IMR-90 (cell line): ENCODE results near the gene PNPLA2. TPM values are rescaled to one million over a fixed set of nuclear protein-coding genes. Genes with fewer than 3 reads are reported as not detected.

Experiments used
- ATAC-seq: fragments of 200-7000 bp; cut with Tn5 transposase; 2 replicates; pipeline ENCODE4 v1.9.1; 2020; ENCODE audit warnings: low read depth, mild to moderate bottlenecking, moderate library complexity
- BruUV-seq: library from RNA; stranded (reverse); fragments of 400-500 nt; replicated peaks from 2 replicates; lab custom pipeline; 2021; lab: Mats Ljungman, UMichigan
- CTCF ChIA-PET: fragments of 300-600 bp; formaldehyde crosslinking; extraction: SDS; loops from one replicate; lab custom pipeline; 2021; ENCODE audit warnings: antibody characterized with exemption; lab: Yijun Ruan, JAX
- POLR2A ChIA-PET: fragments of 300-600 bp; sonication (Branson Sonifier 250); formaldehyde crosslinking; loops from one replicate; lab custom pipeline; 2022; ENCODE audit warnings: antibody characterized with exemption; ENCODE audit not compliant: unreplicated experiment; lab: Charles Lee
- DNase-seq: peaks from one replicate; pipeline ENCODE4 v3.0.0; 2013
- H2AFZ ChIP-seq: replicated peaks from 2 replicates; pipeline ENCODE3; 2013; ENCODE audit warnings: low read length, mild to moderate bottlenecking; ENCODE audit not compliant: poor library complexity
- H2AK5ac ChIP-seq: 2 replicates; pipeline ENCODE4 v1.6.1; 2013; ENCODE audit warnings: low read depth, low read length, inconsistent platforms
- H2AK9ac ChIP-seq: replicated peaks from 2 replicates; pipeline ENCODE3; 2013; ENCODE audit warnings: mild to moderate bottlenecking, low read depth, low read length, moderate library complexity; ENCODE audit not compliant: poor library complexity
- H2BK120ac ChIP-seq: 2 replicates; pipeline ENCODE4 v1.6.1; 2013; ENCODE audit warnings: low read depth, low read length, inconsistent platforms
- H2BK15ac ChIP-seq: 3 replicates; pipeline ENCODE4 v1.6.1; 2013; ENCODE audit warnings: low read depth, low read length, inconsistent platforms
- H2BK20ac ChIP-seq: 2 replicates; pipeline ENCODE4 v1.6.1; 2013; ENCODE audit warnings: low read depth, mild to moderate bottlenecking, inconsistent platforms, low read length, moderate library complexity
- H2BK5ac ChIP-seq: 2 replicates; pipeline ENCODE4 v1.6.1; 2013; ENCODE audit warnings: mild to moderate bottlenecking, low read depth, low read length, inconsistent platforms; ENCODE audit not compliant: poor library complexity, severe bottlenecking
- H3K14ac ChIP-seq: replicated peaks from 2 replicates; pipeline ENCODE4 v1.6.1; 2013; ENCODE audit warnings: low read depth, low read length, inconsistent platforms
- H3K18ac ChIP-seq: 2 replicates; pipeline ENCODE4 v1.6.1; 2013; ENCODE audit warnings: low read depth, low read length, control low read depth
- H3K23ac ChIP-seq: 2 replicates; pipeline ENCODE4 v1.6.1; 2013; ENCODE audit warnings: low read depth, low read length, inconsistent platforms
- H3K27ac ChIP-seq: 2 replicates; pipeline ENCODE4 v1.5.1; 2013; ENCODE audit warnings: mild to moderate bottlenecking, control low read depth, low read length; ENCODE audit not compliant: insufficient read depth
- H3K27me3 ChIP-seq: 2 replicates; pipeline ENCODE4 v1.6.1; 2013; ENCODE audit warnings: low read length; ENCODE audit not compliant: control insufficient read depth, insufficient read depth
- H3K36me3 ChIP-seq: 2 replicates; pipeline ENCODE4 v1.6.1; 2013; ENCODE audit warnings: low read length, mixed read lengths; ENCODE audit not compliant: control insufficient read depth, insufficient read depth
- H3K4ac ChIP-seq: 2 replicates; pipeline ENCODE4 v1.6.1; 2013; ENCODE audit warnings: low read depth, low read length, inconsistent platforms
- H3K4me1 ChIP-seq: 2 replicates; pipeline ENCODE4 v1.6.1; 2013; ENCODE audit warnings: low read length, mixed read lengths; ENCODE audit not compliant: control insufficient read depth, insufficient read depth
- H3K4me2 ChIP-seq: 2 replicates; pipeline ENCODE4 v1.6.1; 2013; ENCODE audit warnings: low read depth, mild to moderate bottlenecking, control low read depth, low read length, moderate library complexity
- H3K4me3 ChIP-seq: 2 replicates; pipeline ENCODE4 v1.5.1; 2013; ENCODE audit warnings: low read depth, mild to moderate bottlenecking, control low read depth, low read length, moderate library complexity; ENCODE audit not compliant: insufficient read depth
- H3K56ac ChIP-seq: 2 replicates; pipeline ENCODE4 v1.6.1; 2013; ENCODE audit warnings: low read length, inconsistent platforms; ENCODE audit not compliant: insufficient read depth; ENCODE audit errors: extremely low read depth
- H3K79me1 ChIP-seq, 2 experiments: 2 replicates each; pipeline ENCODE4 v1.6.1; 2013; ENCODE audit warnings: low read length in 2 of 2, inconsistent platforms in 1 of 2, low read depth in 1 of 2
- H3K9ac ChIP-seq: 2 replicates; pipeline ENCODE4 v1.6.1; 2013; ENCODE audit warnings: low read depth, low read length, control low read depth
- H3K9me1 ChIP-seq: 2 replicates; pipeline ENCODE4 v1.6.1; 2013; ENCODE audit warnings: low read length, inconsistent platforms; ENCODE audit not compliant: insufficient read depth
- H3K9me3 ChIP-seq: 2 replicates; pipeline ENCODE4 v1.6.1; 2013; ENCODE audit warnings: low read length; ENCODE audit not compliant: control insufficient read depth, insufficient read depth
- H4K20me1 ChIP-seq: 2 replicates; pipeline ENCODE4 v1.6.1; 2013; ENCODE audit warnings: low read length, inconsistent platforms; ENCODE audit not compliant: insufficient read depth
- H4K5ac ChIP-seq: 2 replicates; pipeline ENCODE4 v1.6.1; 2013; ENCODE audit warnings: mild to moderate bottlenecking, low read depth, low read length, control low read depth
- H4K8ac ChIP-seq, 2 experiments: 2 replicates each; pipeline ENCODE4 v1.6.1; 2013; ENCODE audit warnings: low read depth in 2 of 2, low read length in 2 of 2, control low read depth in 1 of 2, inconsistent platforms in 1 of 2
- H4K91ac ChIP-seq: 2 replicates; pipeline ENCODE4 v1.6.1; 2013; ENCODE audit warnings: low read depth, low read length, inconsistent platforms; ENCODE audit not compliant: insufficient read depth
- BHLHE40 ChIP-seq: fragments of 150-350 bp; IDR thresholded peaks from 2 replicates; pipeline ENCODE4 v1.6.1; 2016; ENCODE audit warnings: mild to moderate bottlenecking, low read depth, low read length
- CEBPB ChIP-seq: IDR thresholded peaks from 2 replicates; pipeline ENCODE4 v1.6.1; 2012; ENCODE audit warnings: low read depth, low read length, improper control_type of control experiment
- CHD1 ChIP-seq: IDR thresholded peaks from 2 replicates; pipeline ENCODE4 v1.6.1; 2012; ENCODE audit warnings: low read depth, low read length, improper control_type of control experiment
- FOS ChIP-seq: fragments of 150-350 bp; IDR thresholded peaks from 2 replicates; pipeline ENCODE4 v1.6.1; 2016; ENCODE audit warnings: low read depth, low read length
- MAFK ChIP-seq: IDR thresholded peaks from 2 replicates; pipeline ENCODE4 v1.6.1; 2012; ENCODE audit warnings: low read depth, low read length, improper control_type of control experiment
- MAZ ChIP-seq: IDR thresholded peaks from 2 replicates; pipeline ENCODE4 v1.6.1; 2012; ENCODE audit warnings: low read depth, mild to moderate bottlenecking, low read length, improper control_type of control experiment, moderate library complexity, borderline replicate concordance
- MXI1 ChIP-seq: IDR thresholded peaks from 2 replicates; pipeline ENCODE4 v1.6.1; 2012; ENCODE audit warnings: low read depth, mild to moderate bottlenecking, low read length, moderate library complexity, borderline replicate concordance
- NFE2L2 ChIP-seq: fragments of 150-350 bp; IDR thresholded peaks from 2 replicates; pipeline ENCODE4 v1.6.1; 2016; ENCODE audit warnings: low read depth, mild to moderate bottlenecking, low read length
- POLR2A ChIP-seq: IDR thresholded peaks from 2 replicates; pipeline ENCODE4 v1.6.1; 2012; ENCODE audit warnings: mild to moderate bottlenecking, low read depth, low read length
- RAD21 ChIP-seq: IDR thresholded peaks from 2 replicates; pipeline ENCODE4 v1.6.1; 2012; ENCODE audit warnings: low read length, improper control_type of control experiment
- RFX5 ChIP-seq: IDR thresholded peaks from 2 replicates; pipeline ENCODE4 v1.8.0; 2012; ENCODE audit warnings: low read depth, mild to moderate bottlenecking, low read length, moderate library complexity
- WGBS, 2 experiments: methylation state at CpG; one replicate each; pipeline versions ENCODE4 v1.1.5 to v1.1.7; 2013; ENCODE audit warnings: missing lambda C conversion rate in 2 of 2; ENCODE audit not compliant: insufficient read length in 1 of 2; ENCODE audit errors: extremely low coverage in 2 of 2; 5-methylcytosine and 5-hydroxymethylcytosine counted together
- dilution Hi-C: fragments of 300-500 bp; cut with HindIII; formaldehyde crosslinking; loops from one replicate; pipeline ENCODE4 v1.14.3; 2018; ENCODE audit warnings: low sequenced_read_pairs; ENCODE audit not compliant: unreplicated experiment
- in situ Hi-C: fragments of 300-500 bp; cut with MboI; formaldehyde crosslinking; loops from 3 replicates; pipeline ENCODE4 v1.14.3; 2019; ENCODE audit warnings: low sequenced_read_pairs, inconsistent platforms, mixed read lengths
- intact Hi-C: fragments of 100-400 bp; cut with micrococcal nuclease; formaldehyde crosslinking; loops from 2 replicates; pipeline ENCODE4 v1.10.0; 2022
- polyA plus RNA-seq, 3 experiments: library from polyadenylated mRNA; depleted of rRNA; stranded (reverse); fragments of >200 nt; gene quantifications; 2 replicates each; pipeline ENCODE4 v1.2.3, GENCODE V29; 2012; ENCODE audit warnings: low replicate concordance in 1 of 3
- total RNA-seq: library from RNA; depleted of rRNA; stranded (reverse); fragments of >200 nt; gene quantifications from 2 replicates; pipeline ENCODE4 v1.2.3, GENCODE V29; 2012
- TF ChIP-seq, protein P1 (sequence below): conservative IDR thresholded peaks from 2 replicates; pipeline ENCODE4 v1.5.1; 2012; ENCODE audit warnings: mild to moderate bottlenecking, low read depth, low read length, improper control_type of control experiment
- TF ChIP-seq, protein P2 (sequence below): fragments of 150-350 bp; IDR thresholded peaks from 2 replicates; pipeline ENCODE4 v1.6.1; 2016; ENCODE audit warnings: low read depth, mild to moderate bottlenecking, low read length, moderate library complexity, borderline replicate concordance

Gene PNPLA2
- total and polyA plus RNA-seq, 2 of the 4 experiments (the other 2 are of a cell fraction): 7.0 to 94.3 TPM

DNA sequence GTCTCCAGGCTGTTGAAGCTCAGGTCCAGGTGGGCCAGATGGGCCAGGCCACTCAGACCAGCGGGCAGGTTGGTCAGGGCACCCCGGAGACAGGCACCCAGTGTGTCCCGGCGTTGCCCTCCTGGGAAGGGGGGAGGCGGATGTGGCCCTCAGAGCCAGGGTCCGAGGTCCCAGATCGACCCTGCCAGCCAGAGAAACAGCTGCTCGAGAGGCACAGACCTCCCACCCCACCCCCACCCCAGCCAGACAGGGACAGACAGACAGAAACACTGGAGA lies 15.3 kb upstream of the PNPLA2 start (continued):
- no peak for TF ChIP-seq MXI1

DNA sequence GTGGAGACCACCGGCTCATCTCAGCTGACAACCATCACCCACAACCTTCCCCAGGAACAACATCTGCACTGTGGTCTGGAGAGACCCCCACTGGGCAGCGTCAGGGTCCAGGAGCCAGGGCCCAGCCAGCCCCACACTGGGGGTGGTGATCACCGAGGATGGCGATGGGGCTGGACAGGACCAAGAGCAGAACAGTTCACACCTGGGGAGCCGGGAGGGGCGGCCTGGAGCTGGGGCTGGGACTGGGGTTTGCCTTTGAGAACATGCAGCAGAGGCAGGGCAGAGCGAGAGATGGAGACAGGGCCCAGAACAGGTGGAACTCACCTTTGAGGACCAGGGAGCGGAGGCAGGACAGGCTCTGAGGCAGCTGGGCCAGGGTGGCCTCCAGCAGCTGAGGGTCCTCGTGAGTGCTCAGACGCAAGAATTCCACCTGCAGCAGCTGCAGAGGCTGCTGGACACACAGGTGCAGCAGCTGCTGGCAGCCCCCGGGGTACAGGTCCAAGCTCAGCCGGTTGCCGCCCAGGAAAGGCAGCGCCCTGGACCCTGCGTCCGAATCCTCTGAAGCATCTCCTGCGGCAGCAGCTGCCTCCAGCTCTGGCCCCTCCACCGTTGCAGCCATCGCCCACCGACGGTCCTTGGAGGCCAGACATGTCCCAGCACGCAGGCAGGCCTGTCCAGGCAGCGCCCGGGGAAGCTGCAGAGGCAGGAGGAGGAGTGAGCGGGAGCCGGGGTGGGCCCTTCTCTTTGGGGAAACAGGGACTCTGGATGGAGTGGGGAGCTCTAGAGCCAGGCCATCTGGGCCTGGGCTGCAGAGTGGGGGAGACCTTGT lies 14.7 kb upstream of the PNPLA2 start:
- Histone ChIP-seq H2BK120ac (peak overlapping the region; percentile 46), H4K8ac (peak overlapping the region in 1 of 2 experiments; percentile 87; a peak in 2 of 4 replicates), H2AK9ac (peak overlapping the region; percentile 90), H3K27me3 (no peaks in the 10 kb centered on the region), H2BK5ac (peak overlapping the region; percentile 57), H4K20me1 (no peaks in the 10 kb centered on the region), H2BK15ac (no peak overlapping the region), H3K14ac (peak overlapping the region; percentile 81), H2BK20ac (peak overlapping the region; percentile 41; the same call in 1 of the 2 replicates), H3K9ac (peak overlapping the region; percentile 73), H3K23ac (peak overlapping the region; percentile 95; the same call in 1 of the 2 replicates), H4K91ac (peak overlapping the region; percentile 73), H3K79me1 (peaks cover 9 to 41% of the 10 kb centered on the region in 2 experiments; a peak in 3 of 4 replicates), H3K18ac (no peak overlapping the region; the same call in 1 of the 2 replicates), H4K5ac (peak overlapping the region; percentile 70), H3K9me1 (no peaks in the 10 kb centered on the region), H3K9me3 (no peaks in the 10 kb centered on the region), H3K56ac (peak overlapping the region; percentile 13; the same call in 1 of the 2 replicates), H3K4me2 (peak overlapping the region; percentile 99), H3K4me3 (peak overlapping the region; percentile 49), H3K4me1 (peaks cover 20% of the 10 kb centered on the region), H3K4ac (peak overlapping the region; percentile 87), H3K36me3 (peaks cover 26% of the 10 kb centered on the region), H3K27ac (peak overlapping the region; percentile 66), H2AK5ac (peak overlapping the region; percentile 94), H2AFZ (peak overlapping the region; percentile 79)
- DNase-seq: no peak
- no TSS peak for BruUV-seq
- CTCF ChIA-PET: no interaction called here
- in situ Hi-C loops: no loop called here
- dilution Hi-C loops: no loop called here
- POLR2A ChIA-PET: interaction anchor here (1.6 kb wide), 1 partner anchor 16 kb away, joined by 4 read pairs; the partner anchor contains the start of gene PNPLA2
- TF ChIP-seq, protein P1, sequence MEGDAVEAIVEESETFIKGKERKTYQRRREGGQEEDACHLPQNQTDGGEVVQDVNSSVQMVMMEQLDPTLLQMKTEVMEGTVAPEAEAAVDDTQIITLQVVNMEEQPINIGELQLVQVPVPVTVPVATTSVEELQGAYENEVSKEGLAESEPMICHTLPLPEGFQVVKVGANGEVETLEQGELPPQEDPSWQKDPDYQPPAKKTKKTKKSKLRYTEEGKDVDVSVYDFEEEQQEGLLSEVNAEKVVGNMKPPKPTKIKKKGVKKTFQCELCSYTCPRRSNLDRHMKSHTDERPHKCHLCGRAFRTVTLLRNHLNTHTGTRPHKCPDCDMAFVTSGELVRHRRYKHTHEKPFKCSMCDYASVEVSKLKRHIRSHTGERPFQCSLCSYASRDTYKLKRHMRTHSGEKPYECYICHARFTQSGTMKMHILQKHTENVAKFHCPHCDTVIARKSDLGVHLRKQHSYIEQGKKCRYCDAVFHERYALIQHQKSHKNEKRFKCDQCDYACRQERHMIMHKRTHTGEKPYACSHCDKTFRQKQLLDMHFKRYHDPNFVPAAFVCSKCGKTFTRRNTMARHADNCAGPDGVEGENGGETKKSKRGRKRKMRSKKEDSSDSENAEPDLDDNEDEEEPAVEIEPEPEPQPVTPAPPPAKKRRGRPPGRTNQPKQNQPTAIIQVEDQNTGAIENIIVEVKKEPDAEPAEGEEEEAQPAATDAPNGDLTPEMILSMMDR: no peak
- TF ChIP-seq, protein P2, sequence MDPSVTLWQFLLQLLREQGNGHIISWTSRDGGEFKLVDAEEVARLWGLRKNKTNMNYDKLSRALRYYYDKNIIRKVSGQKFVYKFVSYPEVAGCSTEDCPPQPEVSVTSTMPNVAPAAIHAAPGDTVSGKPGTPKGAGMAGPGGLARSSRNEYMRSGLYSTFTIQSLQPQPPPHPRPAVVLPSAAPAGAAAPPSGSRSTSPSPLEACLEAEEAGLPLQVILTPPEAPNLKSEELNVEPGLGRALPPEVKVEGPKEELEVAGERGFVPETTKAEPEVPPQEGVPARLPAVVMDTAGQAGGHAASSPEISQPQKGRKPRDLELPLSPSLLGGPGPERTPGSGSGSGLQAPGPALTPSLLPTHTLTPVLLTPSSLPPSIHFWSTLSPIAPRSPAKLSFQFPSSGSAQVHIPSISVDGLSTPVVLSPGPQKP: no peak
- TF ChIP-seq MAFK (no peak), RFX5 (no peak), BHLHE40 (no peak), POLR2A (no peak), RAD21 (no peak), CEBPB (no peak), CHD1 (no peak), MAZ (no peak), NFE2L2 (no peak), FOS (no peak)
- WGBS, 2 experiments: 38% methylated on average over 7 of the region's 26 CpGs; no CpG with 5 or more reads in 1 of the 2 experiments
- ATAC-seq: 0 out of 2 replicates have a peak, but pooled peaks have one; percentile 1
- intact Hi-C loops: no loop called here
